Stimulated activated naive CD8-positive, alpha-beta T cell treated with anti-CD3 and anti-CD28 coated beads, Interleukin-15, amount 100 ng/mL, for 72 hours (primary cell): Measurements from ENCODE around the gene NGB.
A peak's percentile ranks its signal among the peaks of the same experiment; 100 is the strongest.
"Not testable (repeated sequence)": the region's sequence is repeated elsewhere in the genome, so short reads cannot be mapped to it uniquely, and the experiment has no call there.

ENCODE experiments used
- ATAC-seq: fragments of 150-1000 bp; cut with Tn5 transposase; 2 replicates; pipeline ENCODE4 v1.10.0; 2021; ENCODE audit warnings: mild to moderate bottlenecking, moderate library complexity
- DNase-seq, 2 donors: peaks; one replicate each; pipeline ENCODE4 v3.0.0; 2021 to 2022
- H3K27ac Mint-ChIP-seq, 2 donors: one replicate each; pipeline ENCODE4 v1.8.0; 2022; ENCODE audit warnings: mild to moderate bottlenecking in 2 of 2, mixed read lengths in 2 of 2, moderate library complexity in 2 of 2
- H3K27me3 Mint-ChIP-seq: one replicate; pipeline ENCODE4 v1.8.0; 2022; ENCODE audit warnings: mixed read lengths
- H3K4me1 Mint-ChIP-seq: one replicate; pipeline ENCODE4 v1.8.0; 2022; ENCODE audit warnings: mild to moderate bottlenecking, mixed read lengths
- H3K4me3 Mint-ChIP-seq, 2 donors: one replicate each; pipeline ENCODE4 v1.8.0; 2022; ENCODE audit warnings: mild to moderate bottlenecking in 2 of 2, mixed read lengths in 2 of 2, moderate library complexity in 1 of 2
- H3K9me3 Mint-ChIP-seq, 2 donors: one replicate each; pipeline ENCODE4 v1.8.0; 2022; ENCODE audit warnings: mixed read lengths in 2 of 2

NGB gene, protein sequence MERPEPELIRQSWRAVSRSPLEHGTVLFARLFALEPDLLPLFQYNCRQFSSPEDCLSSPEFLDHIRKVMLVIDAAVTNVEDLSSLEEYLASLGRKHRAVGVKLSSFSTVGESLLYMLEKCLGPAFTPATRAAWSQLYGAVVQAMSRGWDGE

DNA sequence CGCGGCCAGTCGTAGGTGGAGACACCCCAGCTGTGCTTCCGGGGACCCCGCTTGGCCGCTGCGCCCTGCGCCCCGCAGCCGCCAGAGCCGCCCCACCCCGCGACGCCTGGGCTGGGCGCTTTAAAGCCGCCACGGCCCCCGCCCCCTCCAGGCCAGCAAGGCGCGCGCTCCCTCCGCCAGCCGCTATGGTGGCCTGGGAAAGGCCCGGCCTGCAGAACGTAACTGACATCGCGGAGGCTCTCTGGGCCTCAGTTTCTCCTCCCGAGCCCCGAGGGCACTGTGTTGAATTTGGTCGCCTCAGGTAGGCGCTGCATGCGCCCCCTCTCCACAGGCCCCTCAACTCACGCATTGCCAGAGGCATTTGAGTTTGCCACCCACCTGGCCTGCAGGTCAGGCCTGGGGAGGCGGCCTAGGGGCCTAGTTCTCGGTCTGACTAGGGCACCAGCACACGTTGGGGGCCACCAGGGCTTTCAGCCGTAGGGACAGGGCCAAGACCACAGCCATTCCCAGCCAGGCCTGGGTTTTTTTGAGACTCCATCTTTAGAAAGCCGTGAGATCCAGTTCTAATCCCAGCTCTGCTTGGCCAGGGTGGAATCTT, at the start of gene NGB:
Gene NGB (minus strand): TSS at position 94 of the 598 bp plus-strand sequence. CDS start 269 bp downstream, outside the sequence.
- Mint-ChIP-seq H3K4me1 (peaks cover 12% of the 10 kb centered on the region), H3K9me3 (peaks cover 4 to 7% of the 10 kb centered on the region in 2 donors), H3K27ac (peak within 1 kb of the TSS in 1 of 2 donors; percentile 27), H3K4me3 (peak within 1 kb of the TSS in 1 of 2 donors; percentile 31), H3K27me3 (peaks cover 63% of the 10 kb centered on the region)
- no peak for DNase-seq
- ATAC-seq: no peak

DNA sequence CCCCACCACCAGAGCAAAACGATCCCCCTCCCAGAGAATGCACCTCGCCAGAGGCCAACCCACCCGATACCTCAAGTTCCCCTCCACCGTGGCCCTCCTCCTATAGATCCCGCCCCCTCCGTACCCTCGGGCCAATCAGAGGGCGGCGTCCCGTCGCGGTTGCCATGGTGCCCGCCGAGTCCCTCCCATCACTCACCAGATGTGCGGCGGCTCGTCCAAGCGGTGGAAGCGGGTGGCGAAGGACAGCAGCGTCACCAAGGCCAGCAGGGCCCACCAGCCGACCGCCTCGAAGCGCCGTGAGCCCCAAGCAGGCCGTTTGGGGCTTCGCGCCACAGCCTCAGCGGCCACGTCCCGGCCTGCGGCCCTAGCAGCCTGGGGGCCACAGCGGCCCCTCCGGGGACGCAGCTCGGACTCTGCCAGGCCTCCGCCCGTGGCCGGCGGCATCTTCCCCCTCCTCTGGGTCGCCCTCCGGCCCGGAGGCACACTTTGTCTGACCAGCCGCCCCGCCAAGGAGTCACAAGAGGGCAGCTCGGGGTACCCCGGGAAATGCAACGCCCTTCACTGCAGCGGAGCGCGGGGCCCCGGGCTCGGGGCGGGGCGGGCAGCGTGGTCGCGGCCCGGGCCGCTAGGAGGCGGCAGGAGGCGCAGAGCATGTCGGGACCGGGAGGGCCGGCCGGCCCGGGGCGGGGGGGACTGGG, 49.4 kb upstream of the NGB start, which contains the start of gene POMT2:
Gene POMT2 (minus strand): TSS at position 646 of the 698 bp plus-strand sequence. CDS start 202 bp downstream, at position 444.
- H3K4me1 Mint-ChIP-seq: peaks cover 19% of the 10 kb centered on the region
- H3K27me3 Mint-ChIP-seq: no peaks in the 10 kb centered on the region
- ATAC-seq (peak; percentile 72), DNase-seq (peak; percentile 90 to 94)
- H3K27ac Mint-ChIP-seq: peak within 1 kb of the TSS; percentile 97 to 98
- H3K4me3 Mint-ChIP-seq: peak within 1 kb of the TSS; percentile 91 to 92
- no peaks in the 10 kb centered on the region for H3K9me3 Mint-ChIP-seq

DNA sequence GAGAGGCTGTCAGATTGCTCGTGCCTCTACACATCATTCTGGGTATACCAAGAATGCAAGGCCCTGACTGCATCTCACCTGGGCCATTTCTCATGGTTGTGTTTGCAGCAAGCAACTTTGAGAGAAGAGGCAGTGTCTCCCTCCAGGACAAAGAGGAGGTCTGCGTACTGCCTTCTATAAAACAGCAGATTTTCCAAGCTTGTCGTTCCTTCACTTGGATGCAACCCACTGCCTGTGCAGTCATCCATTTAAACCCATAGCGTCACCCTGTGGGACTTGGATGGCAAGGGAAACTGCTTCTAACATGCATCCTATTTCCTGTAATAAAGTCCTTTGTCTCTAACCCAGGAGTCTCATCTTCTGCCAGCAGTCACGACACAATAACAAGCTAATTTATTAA, 48.4 kb upstream of the NGB start:
- peaks cover 19% of the 10 kb centered on the region for H3K4me1 Mint-ChIP-seq
- no peak overlapping the region for H3K27ac Mint-ChIP-seq
- DNase-seq (no peak), ATAC-seq (no peak)
- H3K9me3 Mint-ChIP-seq: no peaks in the 10 kb centered on the region
- H3K27me3 Mint-ChIP-seq: no peaks in the 10 kb centered on the region
- peak overlapping the region in 1 of 2 donors; percentile 91 for H3K4me3 Mint-ChIP-seq

DNA sequence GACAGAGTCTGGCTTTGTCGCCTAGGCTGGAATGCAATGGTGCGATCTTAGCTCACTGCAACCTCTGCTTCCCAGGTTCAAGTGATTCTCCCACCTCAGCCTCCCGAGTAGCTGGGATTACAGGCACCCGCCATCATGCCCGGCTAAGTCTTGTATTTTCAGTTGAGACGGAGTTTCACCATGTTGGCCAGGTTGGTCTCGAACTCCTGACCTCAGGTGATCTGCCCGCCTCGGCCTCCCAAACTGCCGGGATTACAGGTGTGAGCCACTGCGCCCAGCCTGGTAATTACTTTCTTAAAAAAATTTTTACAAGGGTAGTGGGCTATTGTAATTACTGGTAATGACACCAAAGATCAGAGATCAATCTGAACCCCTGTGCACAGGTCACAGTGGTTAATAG, 47.8 kb upstream of the NGB start:
- not testable (repeated sequence) for H3K27ac Mint-ChIP-seq, H3K9me3 Mint-ChIP-seq, ATAC-seq, DNase-seq, H3K27me3 Mint-ChIP-seq, H3K4me3 Mint-ChIP-seq
- peaks cover 19% of the 10 kb centered on the region for H3K4me1 Mint-ChIP-seq

DNA sequence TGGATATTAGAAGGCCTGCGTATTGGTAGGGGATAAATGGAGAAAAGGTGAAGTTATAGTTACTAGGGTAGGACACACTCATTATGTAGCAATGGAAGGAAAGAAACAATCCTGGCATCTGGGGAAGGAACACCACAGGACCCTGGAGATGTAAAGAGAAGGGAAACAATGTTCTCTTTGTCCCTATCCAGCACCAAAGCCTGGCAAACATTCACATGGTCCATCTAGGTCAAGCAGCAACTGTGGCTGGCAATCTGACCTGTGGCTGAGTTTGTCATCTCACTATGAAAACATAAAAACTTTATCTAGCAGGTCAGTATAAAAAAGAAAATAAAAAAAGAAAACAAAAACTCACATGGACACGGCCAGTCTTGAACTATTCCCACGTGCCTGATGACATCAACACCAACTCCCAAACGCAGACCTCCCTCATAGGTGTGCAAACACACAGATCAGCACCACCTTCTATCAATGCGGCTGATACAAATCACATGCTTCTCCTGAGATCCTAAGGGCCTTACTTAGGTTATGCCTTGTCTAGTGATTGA, 47.1 kb upstream of the NGB start:
- no peak overlapping the region for H3K4me3 Mint-ChIP-seq
- ATAC-seq (no peak), DNase-seq (no peak)
- peaks cover 19% of the 10 kb centered on the region for H3K4me1 Mint-ChIP-seq
- no peaks in the 10 kb centered on the region for H3K27me3 Mint-ChIP-seq
- no peaks in the 10 kb centered on the region for H3K9me3 Mint-ChIP-seq
- H3K27ac Mint-ChIP-seq: no peak overlapping the region

DNA sequence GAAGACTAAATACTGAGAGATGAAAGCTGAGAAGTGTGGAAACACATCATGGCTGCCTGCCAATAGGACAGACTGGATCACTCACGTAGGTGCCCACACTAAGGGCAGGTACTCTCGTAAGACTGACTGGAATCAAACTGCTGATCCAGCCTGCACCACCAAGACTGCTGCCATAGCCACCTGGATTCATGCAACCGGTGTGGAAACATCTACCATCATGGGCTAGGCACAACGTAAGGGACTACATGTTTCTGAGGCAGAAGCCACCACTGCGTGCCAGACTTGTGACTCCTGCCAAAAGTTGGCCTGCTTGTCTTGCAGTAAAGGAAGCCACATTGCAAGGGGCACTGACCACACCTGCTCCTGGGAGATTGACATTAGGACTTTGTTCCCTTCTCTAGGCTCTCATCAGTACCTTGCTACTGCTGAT, 45.9 kb upstream of the NGB start:
- DNase-seq (no peak), ATAC-seq (no peak)
- Mint-ChIP-seq H3K9me3 (no peaks in the 10 kb centered on the region), H3K4me1 (peaks cover 9% of the 10 kb centered on the region), H3K27me3 (no peaks in the 10 kb centered on the region), H3K4me3 (no peak overlapping the region), H3K27ac (no peak overlapping the region)

DNA sequence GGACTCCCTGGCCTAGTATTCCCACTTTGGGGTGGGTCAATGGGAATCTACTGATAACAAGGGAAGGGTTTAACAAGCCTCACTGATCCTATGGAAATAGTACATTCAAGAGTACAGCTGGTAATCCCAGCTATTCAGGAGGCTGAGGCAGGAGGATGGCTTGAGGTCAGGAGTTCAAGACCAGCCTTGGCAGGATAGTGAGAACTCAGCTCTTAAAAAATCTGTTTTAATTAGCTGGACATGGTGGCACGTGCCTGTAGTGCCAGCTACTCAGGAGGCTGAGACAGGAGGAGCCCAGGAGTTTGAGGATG, 45.1 kb upstream of the NGB start:
- H3K27ac Mint-ChIP-seq: no peak overlapping the region
- no peak overlapping the region for H3K4me3 Mint-ChIP-seq
- peaks cover 7% of the 10 kb centered on the region for H3K4me1 Mint-ChIP-seq

DNA sequence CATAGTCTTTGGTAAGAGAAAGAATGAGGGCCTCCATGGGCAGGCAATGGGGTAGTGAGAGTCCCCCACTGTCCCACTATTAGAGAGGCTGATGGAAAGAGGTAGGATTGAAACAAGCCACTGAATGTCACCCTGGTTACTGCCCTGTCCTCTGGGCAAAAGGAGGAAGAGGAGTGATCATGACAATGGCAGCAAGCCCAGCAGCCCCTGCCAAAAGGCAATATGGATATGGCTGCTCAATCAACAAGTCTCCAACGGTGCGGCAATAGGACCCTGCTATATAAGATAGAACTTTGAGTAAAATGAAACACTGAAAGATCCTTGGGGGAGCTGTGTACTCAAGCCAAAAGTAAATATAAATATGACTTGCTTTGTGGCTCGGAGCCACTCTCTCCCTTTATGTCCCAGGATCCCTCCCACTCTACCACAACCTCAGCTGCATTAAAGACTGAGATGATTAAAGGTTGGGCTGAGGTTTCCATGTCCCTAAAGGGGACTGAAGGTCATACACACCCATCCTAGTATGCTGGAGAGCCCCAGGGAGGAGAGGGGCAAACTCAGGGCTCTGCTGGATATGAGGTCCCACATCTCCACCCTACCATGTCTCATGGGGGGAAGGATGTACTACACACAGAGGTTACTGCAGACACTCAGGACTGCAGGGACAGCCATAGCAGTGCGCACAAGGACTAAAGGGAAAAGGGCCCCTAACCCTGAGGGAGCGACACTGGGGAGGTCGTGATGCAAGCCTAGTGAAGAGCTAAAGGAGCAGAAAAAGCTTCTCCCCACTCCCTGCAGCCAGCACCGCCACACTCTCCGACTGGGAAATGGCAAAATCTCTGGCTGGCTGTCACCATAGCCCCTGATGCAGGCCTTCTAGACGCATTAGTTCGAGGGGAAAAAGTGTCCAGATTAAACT, 43.8 kb upstream of the NGB start:
- H3K4me3 Mint-ChIP-seq: no peak overlapping the region
- H3K27me3 Mint-ChIP-seq: no peaks in the 10 kb centered on the region
- no peak for ATAC-seq
- DNase-seq: no peak
- H3K4me1 Mint-ChIP-seq: peaks cover 2% of the 10 kb centered on the region
- no peaks in the 10 kb centered on the region for H3K9me3 Mint-ChIP-seq
- no peak overlapping the region for H3K27ac Mint-ChIP-seq

More for the DNA sequence above, 45.1 kb upstream of the NGB start:
- no peak for DNase-seq
- Mint-ChIP-seq H3K27me3 (no peaks in the 10 kb centered on the region), H3K9me3 (no peaks in the 10 kb centered on the region)
- no peak for ATAC-seq

DNA sequence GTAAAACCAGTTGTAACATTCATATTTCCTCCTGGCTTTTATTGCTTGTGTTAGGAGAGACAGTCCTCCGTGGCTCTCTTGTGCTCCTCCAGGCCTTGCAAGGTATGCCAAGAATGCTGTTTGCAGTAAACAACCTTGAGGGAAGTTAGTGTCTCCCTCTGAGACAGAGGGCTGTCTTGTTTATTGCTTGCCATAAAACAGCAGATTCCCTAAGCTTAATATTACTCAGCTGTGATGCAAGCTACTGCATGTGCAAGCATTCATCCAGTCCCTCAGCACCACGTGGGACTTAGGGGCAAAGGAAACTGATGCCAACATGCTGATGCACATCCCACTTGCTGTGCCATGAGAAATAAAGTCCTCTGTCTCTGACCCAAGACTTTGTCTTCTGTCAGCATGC, 43.0 kb upstream of the NGB start:
- Mint-ChIP-seq H3K4me1 (no peaks in the 10 kb centered on the region), H3K4me3 (no peak overlapping the region), H3K27ac (no peak overlapping the region), H3K27me3 (no peaks in the 10 kb centered on the region), H3K9me3 (no peaks in the 10 kb centered on the region)
- DNase-seq (no peak), ATAC-seq (no peak)

DNA sequence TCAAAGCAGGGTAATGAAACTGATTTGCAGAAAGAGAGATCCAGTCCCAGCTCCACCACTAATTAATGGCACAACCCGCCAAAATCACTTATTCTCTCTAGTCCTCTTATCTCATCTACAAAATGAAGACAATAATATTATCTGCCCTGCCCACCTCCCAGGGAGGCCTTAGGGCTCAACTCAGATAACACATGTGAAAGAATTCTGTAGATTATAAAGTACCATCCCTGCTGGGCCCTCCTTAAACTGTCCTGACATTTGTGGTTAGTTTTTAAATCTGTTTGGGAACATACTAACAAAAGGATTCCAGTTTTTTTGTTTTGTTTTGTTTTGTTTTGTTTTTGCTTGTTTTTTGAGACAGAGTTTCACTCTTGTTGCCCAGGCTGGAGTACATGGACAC, 42.4 kb upstream of the NGB start:
- Mint-ChIP-seq H3K27me3 (no peaks in the 10 kb centered on the region), H3K4me1 (no peaks in the 10 kb centered on the region), H3K9me3 (no peaks in the 10 kb centered on the region), H3K27ac (peak overlapping the region in 1 of 2 donors; percentile 63), H3K4me3 (no peak overlapping the region)
- DNase-seq (no peak), ATAC-seq (no peak)

DNA sequence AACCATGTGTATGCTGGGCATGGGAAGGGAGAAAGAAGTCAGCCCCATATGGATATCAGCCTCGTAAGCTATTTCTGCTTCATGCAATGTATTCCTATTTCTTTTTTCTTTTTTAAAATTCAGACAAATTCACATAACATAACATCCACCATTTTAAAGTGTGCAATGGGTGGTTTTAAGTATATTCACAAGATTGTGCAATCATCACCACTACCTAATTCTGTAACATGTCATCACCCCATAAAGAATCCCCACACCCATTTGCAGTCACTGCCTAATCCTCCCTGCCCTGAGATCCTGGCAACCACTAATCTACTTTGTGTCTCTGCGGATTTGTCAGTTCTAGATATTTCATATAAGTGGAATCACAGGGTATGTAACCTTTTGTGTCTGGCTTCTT, 40.2 kb upstream of the NGB start:
- ATAC-seq (no peak), DNase-seq (no peak)
- Mint-ChIP-seq H3K27me3 (no peaks in the 10 kb centered on the region), H3K27ac (no peak overlapping the region), H3K4me1 (no peaks in the 10 kb centered on the region), H3K4me3 (no peak overlapping the region), H3K9me3 (no peaks in the 10 kb centered on the region)

DNA sequence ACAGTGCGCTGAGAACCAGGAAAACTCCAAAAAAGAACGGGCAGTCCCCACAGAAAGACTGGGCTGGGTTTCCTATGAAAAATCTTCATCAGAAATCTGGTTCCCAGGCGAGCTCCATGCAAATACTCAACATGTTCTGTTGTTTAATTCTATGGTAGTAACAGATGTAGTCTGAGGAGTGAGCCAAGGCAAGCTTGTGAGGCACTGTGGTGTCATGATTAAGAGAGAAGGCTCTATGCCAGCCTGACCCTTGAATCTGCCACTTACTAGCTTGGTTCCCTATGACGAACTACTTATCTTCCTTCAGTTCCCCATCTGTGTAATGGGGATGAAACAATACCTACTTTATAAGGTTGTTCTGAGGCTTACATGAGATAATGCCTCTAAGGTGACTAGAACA, 39.0 kb upstream of the NGB start:
- no peak for DNase-seq
- H3K27me3 Mint-ChIP-seq: no peaks in the 10 kb centered on the region
- no peaks in the 10 kb centered on the region for H3K4me1 Mint-ChIP-seq
- no peak overlapping the region for H3K4me3 Mint-ChIP-seq
- no peak overlapping the region for H3K27ac Mint-ChIP-seq
- no peaks in the 10 kb centered on the region for H3K9me3 Mint-ChIP-seq
- ATAC-seq: no peak

DNA sequence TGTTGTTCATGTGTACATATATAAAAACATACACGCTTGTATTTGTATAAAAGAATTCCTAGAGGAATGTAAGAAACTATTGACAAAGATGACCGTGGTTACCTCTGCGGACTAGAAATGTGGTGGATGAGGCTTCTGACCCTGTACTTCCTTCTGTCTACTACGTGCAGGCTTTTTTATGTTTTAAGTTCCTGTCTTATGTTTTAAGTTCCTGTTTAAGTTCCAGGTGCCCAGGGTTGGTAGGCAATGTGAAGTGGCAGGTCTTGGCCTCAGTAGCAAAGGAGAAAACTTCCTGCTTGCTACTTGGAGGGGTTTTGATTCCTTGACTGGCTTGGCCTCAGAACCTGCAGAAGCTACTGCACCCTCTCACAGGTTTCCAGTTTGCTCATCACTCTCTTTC, 38.1 kb upstream of the NGB start:
- ATAC-seq: no peak
- H3K4me3 Mint-ChIP-seq: no peak overlapping the region

DNA sequence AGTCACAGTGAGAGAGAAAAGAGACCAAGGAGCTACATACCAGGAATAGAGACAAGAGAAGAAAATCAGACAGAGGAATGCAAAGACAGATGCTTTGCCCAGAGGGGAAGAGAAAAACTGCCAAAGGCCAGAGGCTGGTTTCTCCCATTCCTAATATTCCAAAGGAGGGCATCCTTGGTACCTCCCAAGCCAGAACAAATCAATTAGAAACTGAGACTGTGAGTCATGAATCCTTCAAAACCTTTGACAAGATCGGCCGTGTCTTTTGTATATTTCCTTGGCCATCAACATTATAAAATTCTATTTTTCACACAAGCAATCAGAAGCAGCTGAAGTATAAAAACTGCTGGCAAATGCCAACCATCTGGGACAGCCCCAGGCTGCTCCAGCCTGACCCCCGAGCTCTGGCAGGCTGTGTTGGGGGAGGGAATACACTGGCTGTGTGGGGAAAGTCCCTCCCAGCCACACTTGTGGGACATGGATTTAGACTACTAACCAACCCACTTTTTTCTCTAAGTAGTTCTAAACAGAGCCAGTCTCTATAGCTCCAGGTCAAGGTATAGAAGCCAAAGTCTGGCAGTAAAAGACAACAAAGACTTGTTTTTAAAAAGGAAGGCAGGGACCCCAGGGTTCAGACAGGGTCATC, 36.0 kb upstream of the NGB start:
- Mint-ChIP-seq H3K4me1 (peaks cover 13% of the 10 kb centered on the region), H3K27me3 (no peaks in the 10 kb centered on the region), H3K9me3 (no peaks in the 10 kb centered on the region), H3K27ac (no peak overlapping the region), H3K4me3 (no peak overlapping the region)
- ATAC-seq (no peak), DNase-seq (no peak)

More for the DNA sequence above, 38.1 kb upstream of the NGB start:
- no peaks in the 10 kb centered on the region for H3K9me3 Mint-ChIP-seq
- no peak for DNase-seq
- H3K4me1 Mint-ChIP-seq: no peaks in the 10 kb centered on the region
- no peaks in the 10 kb centered on the region for H3K27me3 Mint-ChIP-seq
- peak overlapping the region in 1 of 2 donors; percentile 49 for H3K27ac Mint-ChIP-seq

DNA sequence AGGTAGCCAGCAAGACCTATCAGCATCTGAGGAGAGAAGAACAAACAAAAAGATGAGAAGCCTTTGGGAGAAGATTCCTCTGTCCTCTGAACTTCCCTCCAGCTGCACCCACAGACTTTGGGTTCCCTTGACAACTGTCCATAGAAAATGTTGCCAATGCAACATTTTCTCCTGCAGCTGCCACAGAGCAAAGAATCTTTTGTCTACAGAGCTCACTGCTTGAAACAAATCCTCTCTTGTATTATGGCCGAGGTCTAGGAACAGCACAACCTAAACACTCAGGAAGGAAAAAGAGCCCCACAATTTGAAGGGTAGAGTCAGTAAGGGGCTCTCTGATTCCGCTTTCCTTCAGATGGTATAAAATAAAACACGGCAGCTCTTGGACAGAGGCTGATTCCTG, 35.4 kb upstream of the NGB start:
- Mint-ChIP-seq H3K27ac (no peak overlapping the region), H3K4me1 (peaks cover 13% of the 10 kb centered on the region), H3K27me3 (no peaks in the 10 kb centered on the region), H3K9me3 (no peaks in the 10 kb centered on the region), H3K4me3 (no peak overlapping the region)
- ATAC-seq: no peak
- no peak for DNase-seq
